ENCODE data around the gene TBC1D22B. TPM values are rescaled to one million over a fixed set of nuclear protein-coding genes. Genes with fewer than 3 reads are reported as not detected.
"Not testable (repeated sequence)": the region's sequence is repeated elsewhere in the genome, so short reads cannot be mapped to it uniquely, and the experiment has no call there.

Gene TBC1D22B
- total and polyA plus RNA-seq, 2 of the 13 experiments (the other 11 are each of a cell fraction or from before 2014, with no cell fraction given), result 9.7 to 12.9 TPM

- DNase-seq (ENCODE audit: low spot score); H3K27me3 ChIP-seq (ENCODE audit: control insufficient read depth in 1 of 2, insufficient read depth in 2 of 2, low read length in 2 of 2); H4K20me1 ChIP-seq (ENCODE audit: insufficient read depth, low read length); H2AFZ ChIP-seq (ENCODE audit: low read length); H3K4me3 ChIP-seq (replicated peaks in 1 of 3; ENCODE audit: insufficient read depth in 1 of 3, low read depth in 2 of 3, low read length in 3 of 3); ATAC-seq; CTCF ChIA-PET (ENCODE audit: low intra/inter-chr PET ratio, low total read pairs); H3K9me3 ChIP-seq (ENCODE audit: low read length); in situ Hi-C loops (cut with HindIII; ENCODE audit: extremely low pct_ligation_motif_present, low pct_unique_long_range_greater_than_20kb); H3K27ac ChIP-seq (ENCODE audit: extremely low read length, insufficient read depth, low read length); H3K4me1 ChIP-seq (ENCODE audit: insufficient read depth, low read length); H3K79me2 ChIP-seq (ENCODE audit: insufficient read depth, low read length); H3K9ac ChIP-seq (ENCODE audit: insufficient read depth, low read depth, low read length); FAIRE-seq; H3K4me2 ChIP-seq (ENCODE audit: low read depth, low read length); BruUV-seq (replicated peaks); POLR2A ChIA-PET: not testable (repeated sequence)
- intact Hi-C loops (cut with micrococcal nuclease; ENCODE audit: unreplicated experiment), result loop anchor here (2.0 kb wide), 1 partner anchor 75 kb away; no protein-coding TSS in a partner anchor
- peak; percentile 44; the same call in 1 of the 2 replicates for TF ChIP-seq CEBPB (IDR thresholded peaks at IDR 0.05; ENCODE audit: borderline replicate concordance, low read depth, low read length)
- WGBS (ENCODE audit: low lambda C conversion rate), result 96% methylated on average over 10 of the region's 10 CpGs
- peaks cover 11 to 44% of the 10 kb centered on the region in 2 experiments; a peak in 4 of 5 replicates for H3K36me3 ChIP-seq (replicated peaks in 1 of 2; ENCODE audit: control insufficient read depth in 1 of 2, insufficient read depth in 2 of 2, low read length in 2 of 2)
These were observed 49.9 kb downstream of the TBC1D22B start for GRCh38 chr6:37307484-37307883.

GRCh38 chr6:37308069-37308815 is 50.7 kb downstream of the TBC1D22B start:
- 99% methylated on average over 5 of the region's 5 CpGs for WGBS (ENCODE audit: low lambda C conversion rate)
- ChIA-PET POLR2A (no interaction called here), CTCF (ENCODE audit: low intra/inter-chr PET ratio, low total read pairs) (no interaction called here)
- Histone ChIP-seq H3K9ac (ENCODE audit: insufficient read depth, low read depth, low read length) (no peak overlapping the region), H4K20me1 (ENCODE audit: insufficient read depth, low read length) (no peaks in the 10 kb centered on the region), H3K9me3 (ENCODE audit: low read length) (no peaks in the 10 kb centered on the region), H3K4me3 (replicated peaks in 1 of 3; ENCODE audit: insufficient read depth in 1 of 3, low read depth in 2 of 3, low read length in 3 of 3) (no peak overlapping the region), H3K27me3 (ENCODE audit: control insufficient read depth in 1 of 2, insufficient read depth in 2 of 2, low read length in 2 of 2) (no peaks in the 10 kb centered on the region), H3K36me3 (replicated peaks in 1 of 2; ENCODE audit: control insufficient read depth in 1 of 2, insufficient read depth in 2 of 2, low read length in 2 of 2) (peaks cover 8 to 44% of the 10 kb centered on the region in 2 experiments), H3K4me1 (ENCODE audit: insufficient read depth, low read length) (no peaks in the 10 kb centered on the region), H3K27ac (ENCODE audit: extremely low read length, insufficient read depth, low read length) (no peak overlapping the region), H3K79me2 (ENCODE audit: insufficient read depth, low read length) (no peaks in the 10 kb centered on the region), H3K4me2 (ENCODE audit: low read depth, low read length) (no peak overlapping the region), H2AFZ (ENCODE audit: low read length) (no peak overlapping the region)
- no TSS peak for BruUV-seq (replicated peaks)
- DNase-seq (ENCODE audit: low spot score), result no peak
- intact Hi-C loops (cut with micrococcal nuclease; ENCODE audit: unreplicated experiment) (no loop called here), in situ Hi-C loops (cut with HindIII; ENCODE audit: extremely low pct_ligation_motif_present, low pct_unique_long_range_greater_than_20kb) (no loop called here)
- ATAC-seq, result no peak
- FAIRE-seq, result no peak
- TF ChIP-seq RARG (CRISPR knock-in tag; IDR thresholded peaks at IDR 0.05; ENCODE audit: low read depth) (no peak), STAG1 (CRISPR knock-in tag; IDR thresholded peaks at IDR 0.05) (no peak), ZNF251 (CRISPR knock-in tag; IDR thresholded peaks at IDR 0.05) (no peak), ZSCAN22 (CRISPR knock-in tag; IDR thresholded peaks at IDR 0.05) (no peak), ZBTB46 (CRISPR knock-in tag; IDR thresholded peaks at IDR 0.05; ENCODE audit: borderline replicate concordance) (no peak), ZNF552 (CRISPR knock-in tag; IDR thresholded peaks at IDR 0.05; ENCODE audit: borderline replicate concordance) (no peak), ZNF180 (CRISPR knock-in tag; IDR thresholded peaks at IDR 0.05; ENCODE audit: borderline replicate concordance, low read depth) (no peak), ZSCAN29 (CRISPR knock-in tag; conservative IDR thresholded peaks at IDR 0.05) (no peak), HMG20A (CRISPR knock-in tag; IDR thresholded peaks at IDR 0.05; ENCODE audit: borderline replicate concordance) (no peak), TIGD3 (CRISPR knock-in tag; IDR thresholded peaks at IDR 0.05; ENCODE audit: borderline replicate concordance) (no peak), RFX5 (IDR thresholded peaks at IDR 0.05; ENCODE audit: low read depth, low read length) (no peak), KLF6 (CRISPR knock-in tag; IDR thresholded peaks at IDR 0.05) (no peak), PAF1 (CRISPR knock-in tag; IDR thresholded peaks at IDR 0.05) (no peak), ZZZ3 (CRISPR knock-in tag; IDR thresholded peaks at IDR 0.05; ENCODE audit: borderline replicate concordance) (no peak), ETV5 (CRISPR knock-in tag; IDR thresholded peaks at IDR 0.05; ENCODE audit: borderline replicate concordance) (no peak)

Data from HepG2 (cell line).